Sigmoid colon (tissue), 4 donors: ENCODE measurements around the gene TALDO1.

Experiments used
- CTCF ChIP-seq, 4 experiments: fragments of 450-650 bp in 3 of 4; fragments of 200-600 bp in 1 of 4; IDR thresholded peaks; one replicate each; pipeline ENCODE4 v1.5.1; 2016 to 2019; ENCODE audit warnings: antibody characterized with exemption in 4 of 4, mild to moderate bottlenecking in 3 of 4, moderate library complexity in 2 of 4
- EP300 ChIP-seq, 4 donors: sonication (generic); formaldehyde crosslinking; IDR thresholded peaks; one replicate each; pipeline ENCODE4 v1.6.1; 2017; ENCODE audit warnings: antibody characterized with exemption in 4 of 4
- POLR2AphosphoS5 ChIP-seq, 4 donors: sonication (generic); formaldehyde crosslinking; IDR thresholded peaks; one replicate each; pipeline ENCODE4 v1.6.1; 2017; ENCODE audit warnings: antibody characterized with exemption in 4 of 4

- no peak for TF ChIP-seq POLR2AphosphoS5 (IDR thresholded peaks at IDR 0.05)
- TF ChIP-seq CTCF (IDR thresholded peaks at IDR 0.05): no peak
- TF ChIP-seq EP300 (IDR thresholded peaks at IDR 0.05): no peak
Measured at GRCh38 chr11:770642-771616, 23.7 kb downstream of the TALDO1 start.
